HG03039 (cell line): ENCODE measurements around the gene LST1.
"Not testable (repeated sequence)": the region's sequence is repeated elsewhere in the genome, so short reads cannot be mapped to it uniquely, and the experiment has no call there.

Experiments
- ATAC-seq: cut with Tn5 transposase; IDR thresholded peaks from one replicate; pipeline ENCODE4 v1.9.1; 2021; ENCODE audit warnings: mild to moderate bottlenecking, moderate library complexity; ENCODE audit not compliant: unreplicated experiment

Gene LST1

GRCh38 chr6:31586008-31586407 is at the start of gene LST1:
Gene LST1 (plus strand): TSS chr6:31586277. CDS start chr6:31587300, 1,023 bp downstream.
- no peak for ATAC-seq

GRCh38 chr6:31538805-31539400 is 47.2 kb upstream of the LST1 start:
- no peak for ATAC-seq

- ATAC-seq = no peak
These were observed 45.4 kb upstream of the LST1 start for GRCh38 chr6:31540640-31541039.

GRCh38 chr6:31541059-31541657 is 44.9 kb upstream of the LST1 start:
- no peak for ATAC-seq

GRCh38 chr6:31541658-31542521 is 44.2 kb upstream of the LST1 start, which contains the start of gene DDX39B:
Gene DDX39B (minus strand): TSS chr6:31542003. CDS start chr6:31540532, 1,471 bp downstream.
- ATAC-seq = peak; percentile 60

- ATAC-seq = no peak
These were observed 42.4 kb upstream of the LST1 start for GRCh38 chr6:31543639-31544038.

- ATAC-seq = no peak
These were observed 41.4 kb upstream of the LST1 start for GRCh38 chr6:31544676-31545075.

GRCh38 chr6:31545291-31545690 is 40.8 kb upstream of the LST1 start:
- no peak for ATAC-seq

GRCh38 chr6:31546339-31546957 is 39.6 kb upstream of the LST1 start, which contains the start of gene ATP6V1G2:
Gene ATP6V1G2 (minus strand): TSS chr6:31546608. CDS start chr6:31546559, 49 bp downstream.
- peak; percentile 39 for ATAC-seq

GRCh38 chr6:31546958-31547726 is 38.9 kb upstream of the LST1 start, which contains the start of gene NFKBIL1:
Gene NFKBIL1 (plus strand): TSS chr6:31547608. CDS start chr6:31547695, 87 bp downstream.
- no peak for ATAC-seq

GRCh38 chr6:31547727-31548543 is 38.1 kb upstream of the LST1 start:
- ATAC-seq = no peak

- ATAC-seq = no peak
These were observed 37.6 kb upstream of the LST1 start for GRCh38 chr6:31548544-31548873.

- ATAC-seq = not testable (repeated sequence)
These were observed 34.7 kb upstream of the LST1 start for GRCh38 chr6:31551371-31551770.

GRCh38 chr6:31556307-31556706 is 29.8 kb upstream of the LST1 start:
- ATAC-seq = no peak

GRCh38 chr6:31557443-31558317 is 28.4 kb upstream of the LST1 start:
- no peak for ATAC-seq

GRCh38 chr6:31558318-31558625 is 27.8 kb upstream of the LST1 start:
- no peak for ATAC-seq

GRCh38 chr6:31558631-31559500 is 27.2 kb upstream of the LST1 start:
- ATAC-seq = no peak

GRCh38 chr6:31559606-31559957 is 26.5 kb upstream of the LST1 start:
- no peak for ATAC-seq
